Measurements from ENCODE around the gene RAP1GAP2. TPM values are rescaled to one million over a fixed set of nuclear protein-coding genes. Genes with fewer than 3 reads are reported as not detected.

Gene RAP1GAP2
- total and polyA plus RNA-seq, 2 of the 8 experiments (the other 6 are each of a cell fraction or from before 2014, with no cell fraction given): 24.0 to 63.8 TPM

- POLR2A ChIA-PET (ENCODE audit: partially characterized antibody): no interaction called here
- H3K79me2 ChIP-seq (ENCODE audit: control insufficient read depth in 1 of 2, insufficient read depth in 2 of 2, low read length in 2 of 2): peaks cover 0 to 9% of the 10 kb centered on the region in 2 experiments; a peak in 1 of 4 replicates
Observed at GRCh38 chr17:2945299-2945698, 149.1 kb downstream of the RAP1GAP2 start.

More at GRCh38 chr17:2945299-2945698, 149.1 kb downstream of the RAP1GAP2 start:
- Histone ChIP-seq H2BK20ac (ENCODE audit: low read length) (no peak overlapping the region), H2AFZ (ENCODE audit: low read length) (no peak overlapping the region), H4K91ac (replicated peaks; ENCODE audit: insufficient read length, low read length) (no peak overlapping the region), H2AK5ac (ENCODE audit: low read depth, low read length) (no peak overlapping the region), H3K18ac (ENCODE audit: extremely low read depth, low read length) (no peak overlapping the region), H2BK12ac (ENCODE audit: low read depth, low read length) (no peak overlapping the region), H3K27ac (ENCODE audit: low read depth, low read length) (no peak overlapping the region), H4K8ac (ENCODE audit: extremely low read depth, insufficient read depth, low read length) (no peak overlapping the region), H4K5ac (ENCODE audit: insufficient read length, low read depth, low read length) (no peak overlapping the region), H3K79me1 (ENCODE audit: low read depth, low read length) (peaks cover 13% of the 10 kb centered on the region), H3K4me2 (ENCODE audit: insufficient read depth in 1 of 2, low read depth in 2 of 2, low read length in 2 of 2) (no peak overlapping the region), H3K56ac (replicated peaks; ENCODE audit: insufficient read length, low read depth, low read length) (no peak overlapping the region), H4K20me1 (replicated peaks in 1 of 2; ENCODE audit: control insufficient read depth in 1 of 2, insufficient read depth in 2 of 2, low read length in 2 of 2) (peaks cover 6 to 14% of the 10 kb centered on the region in 2 experiments), H3K9me3 (ENCODE audit: insufficient read depth in 2 of 2, low read depth in 1 of 2, low read length in 1 of 2) (no peaks in the 10 kb centered on the region), H2BK15ac (ENCODE audit: low read length) (no peak overlapping the region), H3K23me2 (ENCODE audit: low read depth, low read length) (no peaks in the 10 kb centered on the region), H2BK120ac (replicated peaks; ENCODE audit: low read depth, low read length) (no peak overlapping the region), H3K14ac (ENCODE audit: insufficient read length) (no peak overlapping the region), H3K36me3 (ENCODE audit: control insufficient read depth in 2 of 4, insufficient read depth in 4 of 4, low read length in 3 of 4) (no peaks in the 10 kb centered on the region), H3K23ac (ENCODE audit: insufficient read length) (no peak overlapping the region), H3K4ac (replicated peaks; ENCODE audit: insufficient read length, low read depth, low read length) (no peak overlapping the region), H3K4me3 (ENCODE audit: extremely low read depth in 1 of 4, insufficient read depth in 2 of 4, low read depth in 3 of 4, low read length in 4 of 4) (no peak overlapping the region), H2BK5ac (ENCODE audit: low read depth, low read length) (no peak overlapping the region), H3K4me1 (replicated peaks in 1 of 4; ENCODE audit: control insufficient read depth in 3 of 4, insufficient read depth in 4 of 4, low read length in 3 of 4) (peaks cover 0 to 5% (median 0%) of the 10 kb centered on the region in 4 experiments; a peak in 1 of 7 replicates), H3K9ac (replicated peaks in 1 of 4; ENCODE audit: extremely low read depth in 1 of 4, low read depth in 3 of 4, low read length in 3 of 4) (no peak overlapping the region), H3K27me3 (replicated peaks in 1 of 4; ENCODE audit: control insufficient read depth in 3 of 4, extremely low read depth in 1 of 4, insufficient read depth in 3 of 4, low read length in 3 of 4) (no peaks in the 10 kb centered on the region)
- no peak for TF ChIP-seq CEBPB (IDR thresholded peaks at IDR 0.05; ENCODE audit: low read depth, low read length)
- no peak for TF ChIP-seq KDM1A (IDR thresholded peaks at IDR 0.05; ENCODE audit: borderline replicate concordance, low read length)
- no peak for TF ChIP-seq POU5F1 (IDR thresholded peaks at IDR 0.05; ENCODE audit: low read depth, low read length)
- TF ChIP-seq JUN (IDR thresholded peaks at IDR 0.05; ENCODE audit: low read depth, low read length): no peak
- TF ChIP-seq YY1 (IDR thresholded peaks at IDR 0.05; ENCODE audit: low read depth, low read length): no peak
- TF ChIP-seq EGR1 (IDR thresholded peaks at IDR 0.05; ENCODE audit: borderline replicate concordance, low read depth, low read length): no peak
- no peak for TF ChIP-seq TAF1 (IDR thresholded peaks at IDR 0.05; ENCODE audit: low read depth, low read length)
- no peak for FAIRE-seq
- 85% methylated on average over 2 of the region's 2 CpGs; no CpG with 5 or more reads in 1 of the 2 experiments for WGBS, 2 experiments (ENCODE audit: extremely low coverage in 1 of 2, insufficient coverage in 1 of 2, insufficient read length in 1 of 2, insufficient replicate concordance in 2 of 2, low coverage in 1 of 2, low lambda C conversion rate in 2 of 2, missing lambda C conversion rate in 1 of 2)
- no peak for DNase-seq (ENCODE audit: low read depth in 1 of 2, low spot score in 2 of 2)
- CTCF ChIA-PET (ENCODE audit: partially characterized antibody): interaction anchor here (0.7 to 1.7 kb wide), 6 partner anchors 10 to 146 kb away, joined by 3 to 5 read pairs (median 4); no protein-coding TSS in a partner anchor
